ENCODE measurements around the gene RAVER2.

RAVER2 gene

DNA sequence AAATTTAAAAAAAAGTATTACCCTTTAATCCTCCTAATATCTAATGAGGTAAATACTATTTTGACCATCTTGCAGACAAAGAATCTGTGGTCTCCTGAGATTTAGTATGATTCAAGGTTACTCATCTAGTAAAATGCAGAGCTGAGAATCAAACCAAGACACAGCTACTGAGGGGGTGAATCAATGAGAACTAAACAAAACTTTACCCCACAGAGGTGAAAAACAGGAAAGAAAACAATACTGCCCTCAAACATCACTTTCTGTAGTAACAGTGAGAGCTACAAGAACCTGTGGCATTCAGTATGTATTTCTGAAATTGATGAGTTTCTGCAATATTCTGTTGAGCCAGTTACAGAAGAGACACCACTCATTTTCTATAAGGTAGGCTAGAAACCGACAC, 136.4 kb downstream of the RAVER2 start:
- Mint-ChIP-seq H3K9me3 (no peaks in the 10 kb centered on the region), H3K4me1 (peaks cover 38% of the 10 kb centered on the region), H3K4me3 (no peak overlapping the region), H3K27ac (peak overlapping the region; percentile 75), H3K36me3 (peaks cover 31% of the 10 kb centered on the region), H3K27me3 (no peaks in the 10 kb centered on the region)
- no peak for ATAC-seq

All from stimulated activated memory B cell treated with anti-CD40 and anti-IgM and Interleukin-4, amounts not matched to agents 10 μg/mL and 1 μg/mL and 100 μg/mL, for 72 hours (primary cell).